GM12878 (cell line): ENCODE data around the gene ARHGAP45. TPM values are rescaled to one million over a fixed set of nuclear protein-coding genes. Genes with fewer than 3 reads are reported as not detected.

Experiments
- ATAC-seq: fragments of 200-7000 bp; cut with Tn5 transposase; 3 replicates; pipeline ENCODE4 v1.9.1; 2020; ENCODE audit warnings: mild to moderate bottlenecking, moderate library complexity
- BruUV-seq: library from RNA; stranded (reverse); fragments of 400-500 nt; replicated peaks from 2 replicates; lab custom pipeline; 2021; lab: Mats Ljungman, UMichigan
- CTCF ChIA-PET: fragments of 300-600 bp; sonication (Branson Sonifier 250); formaldehyde crosslinking; extraction: SDS; loops from one replicate; lab custom pipeline; 2021; ENCODE audit warnings: inconsistent platforms; lab: Yijun Ruan, JAX
- POLR2A ChIA-PET: fragments of 350-600 bp; formaldehyde crosslinking; extraction: SDS; loops from one replicate; lab custom pipeline; 2021; ENCODE audit warnings: inconsistent platforms; lab: Charles Lee
- RAD21 ChIA-PET: fragments of 300-600 bp; sonication (Branson Sonifier 250); formaldehyde crosslinking; loops from one replicate; lab custom pipeline; 2023; ENCODE audit warnings: antibody characterized with exemption; ENCODE audit not compliant: unreplicated experiment; lab: Charles Lee
- SMC1A ChIA-PET: fragments of 300-600 bp; sonication (Branson Sonifier 250); formaldehyde crosslinking; loops from one replicate; lab custom pipeline; 2023; ENCODE audit not compliant: unreplicated experiment, uncharacterized antibody; lab: Charles Lee
- DNase-seq: peaks from one replicate; pipeline ENCODE4 v3.0.0-alpha.2; 2011; ENCODE audit warnings: low read depth, low spot score
- FAIRE-seq: peaks from 3 replicates; lab custom pipeline; 2011; peaks lifted over from hg19 to GRCh38; lab: Jason Lieb, UNC
- H2AFZ ChIP-seq: 2 replicates; pipeline ENCODE4 v1.6.0; 2011; ENCODE audit warnings: low read depth, low read length, control low read depth; ENCODE audit not compliant: control insufficient read depth
- H3K27ac ChIP-seq: 2 replicates; pipeline ENCODE4 v1.5.1; 2011; ENCODE audit warnings: control low read depth; ENCODE audit not compliant: control insufficient read depth, insufficient read depth
- H3K27me3 ChIP-seq, 2 experiments: replicated peaks in 1 of 2; 2 replicates each; pipeline versions ENCODE4 v1.6.0 to v1.6.1; 2011; ENCODE audit warnings: low read length in 1 of 2; ENCODE audit not compliant: control insufficient read depth in 2 of 2, insufficient read depth in 2 of 2
- H3K36me3 ChIP-seq, 2 experiments: 2 replicates each; pipeline ENCODE4 v1.5.1; 2011; ENCODE audit warnings: low read length in 1 of 2; ENCODE audit not compliant: control insufficient read depth in 2 of 2, insufficient read depth in 2 of 2
- H3K4me1 ChIP-seq: 2 replicates; pipeline ENCODE4 v1.6.1; 2011; ENCODE audit warnings: mild to moderate bottlenecking, low read length, moderate library complexity, mixed read lengths; ENCODE audit not compliant: control insufficient read depth, insufficient read depth
- H3K4me2 ChIP-seq: 2 replicates; pipeline ENCODE4 v1.6.0; 2011; ENCODE audit warnings: control low read depth; ENCODE audit not compliant: control insufficient read depth, insufficient read depth
- H3K4me3 ChIP-seq: fragments of 200-600 bp; sonication (generic); 2 replicates; pipeline ENCODE4 v1.5.1; 2016
- H3K79me2 ChIP-seq: 2 replicates; pipeline ENCODE4 v1.6.0; 2011; ENCODE audit warnings: low read length; ENCODE audit not compliant: control insufficient read depth, insufficient read depth
- H3K9ac ChIP-seq: 2 replicates; pipeline ENCODE4 v1.8.0; 2011; ENCODE audit warnings: low read length, control low read depth, mixed read lengths; ENCODE audit not compliant: control insufficient read depth, insufficient read depth
- H3K9me3 ChIP-seq: replicated peaks from 3 replicates; pipeline ENCODE4 v1.5.1; 2011; ENCODE audit warnings: mild to moderate bottlenecking, low read length; ENCODE audit not compliant: control insufficient read depth, insufficient read depth
- H4K20me1 ChIP-seq: 2 replicates; pipeline ENCODE4 v1.6.0; 2011; ENCODE audit not compliant: control insufficient read depth, insufficient read depth
- CHD4 ChIP-seq: fragments of 200-600 bp; sonication (generic); IDR thresholded peaks from 2 replicates; pipeline ENCODE4 v1.6.1; 2016; ENCODE audit warnings: mild to moderate bottlenecking
- CREM ChIP-seq: IDR thresholded peaks from 2 replicates; pipeline ENCODE4 v1.6.1; 2014; ENCODE audit warnings: antibody characterized with exemption, low read depth
- DPF2 ChIP-seq: fragments of 450-650 bp; IDR thresholded peaks from 2 replicates; pipeline ENCODE4 v1.6.1; 2017; ENCODE audit warnings: mild to moderate bottlenecking
- EED ChIP-seq: sonication (generic); IDR thresholded peaks from 2 replicates; pipeline ENCODE4 v1.6.1; 2016; ENCODE audit warnings: antibody characterized with exemption, low read depth
- EGR1 ChIP-seq, 2 experiments: IDR thresholded peaks; 1 replicate in 1 of 2; 2 replicates in 1 of 2; pipeline ENCODE4 v1.6.1; 2011 to 2012; ENCODE audit warnings: low read depth in 2 of 2, low read length in 2 of 2, borderline replicate concordance in 1 of 2, mild to moderate bottlenecking in 1 of 2, moderate library complexity in 1 of 2
- FOXK2 ChIP-seq: fragments of 450-650 bp; IDR thresholded peaks from 2 replicates; pipeline ENCODE4 v1.6.1; 2017; ENCODE audit warnings: mild to moderate bottlenecking, moderate library complexity
- NR2C1 ChIP-seq: fragments of 450-650 bp; IDR thresholded peaks from 2 replicates; pipeline ENCODE4 v1.6.1; 2017; ENCODE audit warnings: antibody characterized with exemption, mild to moderate bottlenecking, moderate library complexity
- NR2F1 ChIP-seq: fragments of 450-650 bp; conservative IDR thresholded peaks from 2 replicates; pipeline ENCODE4 v1.6.1; 2017; ENCODE audit warnings: mild to moderate bottlenecking
- NRF1 ChIP-seq: conservative IDR thresholded peaks from 2 replicates; pipeline ENCODE4 v1.6.1; 2011; ENCODE audit warnings: mild to moderate bottlenecking, low read depth, low read length, improper control_type of control experiment
- POU2F2 ChIP-seq: IDR thresholded peaks from 3 replicates; pipeline ENCODE4 v1.6.1; 2011; ENCODE audit warnings: low read depth, mild to moderate bottlenecking, low read length, borderline replicate concordance
- RELA ChIP-seq: fragments of 450-650 bp; IDR thresholded peaks from 2 replicates; pipeline ENCODE4 v1.8.0; 2014; ENCODE audit warnings: borderline replicate concordance; ENCODE audit not compliant: partially characterized antibody
- YY1 ChIP-seq: IDR thresholded peaks from 2 replicates; pipeline ENCODE4 v1.6.1; 2011; ENCODE audit warnings: low read depth, mild to moderate bottlenecking, low read length
- ZZZ3 ChIP-seq: IDR thresholded peaks from 2 replicates; pipeline ENCODE4 v1.6.1; 2011; ENCODE audit warnings: low read depth; ENCODE audit not compliant: control insufficient read depth, insufficient read length
- WGBS: methylation state at CpG from one replicate; pipeline ENCODE4 v1.1.6; 2016; ENCODE audit warnings: low lambda C conversion rate; ENCODE audit not compliant: insufficient replicate concordance, insufficient coverage; ENCODE audit errors: missing lambda C conversion rate; 5-methylcytosine and 5-hydroxymethylcytosine counted together
- in situ Hi-C: fragments of 300-500 bp; cut with MboI; formaldehyde crosslinking; loops from 9 replicates; pipeline ENCODE4 v1.14.3; 2018; ENCODE audit warnings: mixed read lengths
- intact Hi-C: fragments of 100-400 bp; cut with micrococcal nuclease; formaldehyde crosslinking; loops from one replicate; pipeline ENCODE4 v1.14.2; 2022; ENCODE audit not compliant: unreplicated experiment
- polyA plus RNA-seq, 11 experiments: library from polyadenylated mRNA; depleted of rRNA in 4 of 11; unstranded in 6 of 11; stranded (reverse) in 5 of 11; fragments of >200 nt; fragmentation: Nextera tagmentation in 4 of 11; fragmentation: Illumina TruSeq in 1 of 11; extraction: Ambion mirVana in 4 of 11; extraction: Trizol in 1 of 11; gene quantifications; 1 replicate in 1 of 11; 2 replicates in 10 of 11; pipeline versions ENCODE4 v1.2.1 to v1.2.3, GENCODE V29; 2011 to 2016; ENCODE audit warnings: inconsistent platforms in 2 of 11, missing spikeins in 2 of 11, low read depth in 1 of 11
- total RNA-seq, 4 experiments: library from RNA; depleted of rRNA in 3 of 4; stranded (reverse); fragments of >200 nt in 3 of 4; fragmentation: Illumina TruSeq in 1 of 4; extraction: Trizol in 1 of 4; gene quantifications; 2 replicates each; pipeline versions ENCODE4 v1.2.1 to v1.2.3, GENCODE V29; 2013 to 2021
- TF ChIP-seq, protein P1 (sequence below): IDR thresholded peaks from 2 replicates; pipeline ENCODE4 v1.6.1; 2012; ENCODE audit warnings: mild to moderate bottlenecking, low read depth, low read length
- TF ChIP-seq, protein P2 (sequence below): fragments of 450-650 bp; IDR thresholded peaks from 2 replicates; pipeline ENCODE4 v1.6.1; 2017; ENCODE audit warnings: low read depth, mild to moderate bottlenecking, moderate library complexity
- TF ChIP-seq, protein P3 (sequence below): fragments of 150-350 bp; IDR thresholded peaks from 2 replicates; pipeline ENCODE4 v1.6.1; 2014; ENCODE audit warnings: mild to moderate bottlenecking, low read depth, low read length

The ARHGAP45 gene
- total and polyA plus RNA-seq, 10 of the 15 experiments (the other 5 are each of a cell fraction or from before 2014, with no cell fraction given), result 1.4 to 151 (median 59.9) TPM

DNA sequence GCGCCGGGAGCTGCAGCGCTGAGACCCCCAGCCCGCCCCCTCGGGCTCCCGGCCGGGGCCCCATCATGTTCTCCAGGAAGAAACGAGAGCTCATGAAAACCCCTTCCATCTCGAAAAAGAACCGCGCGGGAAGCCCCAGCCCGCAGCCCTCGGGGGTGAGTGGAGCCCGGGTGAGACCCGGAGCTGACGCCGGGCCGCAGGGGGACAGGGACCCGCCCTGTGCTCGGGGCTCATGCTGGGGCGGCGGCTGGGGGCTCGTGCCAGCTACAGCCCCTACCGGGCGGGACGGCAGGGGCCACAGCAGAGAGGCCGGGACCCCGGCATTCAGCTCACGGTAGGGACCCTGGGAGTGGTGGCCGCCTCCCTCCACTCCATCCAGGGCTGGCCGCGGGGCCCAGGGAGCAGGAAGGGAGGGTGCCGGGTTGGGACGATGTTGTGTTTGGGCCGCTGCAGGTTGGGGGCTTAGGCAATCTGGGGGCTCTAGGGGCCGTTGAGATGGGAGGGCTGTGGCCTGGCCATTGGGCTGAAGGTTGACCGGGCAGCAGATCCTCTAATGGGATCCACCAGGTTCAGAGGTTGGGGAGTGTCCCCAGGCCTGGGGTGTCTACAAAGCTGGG is 482 bp downstream of the ARHGAP45 start:
- no peak for FAIRE-seq
- ChIA-PET RAD21 (interaction anchor here (1.0 to 2.4 kb wide), 20 partner anchors 9 to 199 kb away, joined by 3 to 19 read pairs (median 5); partner anchors contain the start of genes ABCA7, ATP5F1D, CNN2 and RNU6-2), SMC1A (interaction anchor here (0.9 to 2.1 kb wide), 10 partner anchors 9 to 108 kb away, joined by 3 to 12 read pairs (median 4); partner anchors contain the start of gene GPX4), CTCF (interaction anchor here (0.8 to 2.2 kb wide), 7 partner anchors 10 to 204 kb away, joined by 3 to 14 read pairs (median 5); no protein-coding TSS in a partner anchor), POLR2A (interaction anchor here (0.7 to 3.0 kb wide), 22 partner anchors 9 to 274 kb away, joined by 3 to 45 read pairs (median 4); partner anchors contain the start of genes ABCA7, CIRBP, CNN2 and GPX4)
- peak overlapping the region; percentile 85 for H3K4me2 ChIP-seq
- no TSS peak for BruUV-seq
- peak overlapping the region; percentile 95 for H3K27ac ChIP-seq
- H3K27me3 ChIP-seq, result no peaks in the 10 kb centered on the region
- no peak for DNase-seq
- H4K20me1 ChIP-seq, result no peaks in the 10 kb centered on the region
- peaks cover 0 to 7% of the 10 kb centered on the region in 2 experiments; a peak in 2 of 4 replicates for H3K36me3 ChIP-seq
- peak overlapping the region; percentile 13; the same call in 1 of the 2 replicates for H2AFZ ChIP-seq
- ATAC-seq, result peak; percentile 53
- intact Hi-C loops (no loop called here), in situ Hi-C loops (no loop called here)
- peaks cover 36% of the 10 kb centered on the region for H3K79me2 ChIP-seq
- no peaks in the 10 kb centered on the region for H3K9me3 ChIP-seq
- H3K4me1 ChIP-seq, result peaks cover 17% of the 10 kb centered on the region
- H3K4me3 ChIP-seq, result peak overlapping the region; percentile 98
- peak overlapping the region; percentile 90 for H3K9ac ChIP-seq
- under 1% methylated on average over 34 of the region's 38 CpGs for WGBS
- TF ChIP-seq, protein P1, sequence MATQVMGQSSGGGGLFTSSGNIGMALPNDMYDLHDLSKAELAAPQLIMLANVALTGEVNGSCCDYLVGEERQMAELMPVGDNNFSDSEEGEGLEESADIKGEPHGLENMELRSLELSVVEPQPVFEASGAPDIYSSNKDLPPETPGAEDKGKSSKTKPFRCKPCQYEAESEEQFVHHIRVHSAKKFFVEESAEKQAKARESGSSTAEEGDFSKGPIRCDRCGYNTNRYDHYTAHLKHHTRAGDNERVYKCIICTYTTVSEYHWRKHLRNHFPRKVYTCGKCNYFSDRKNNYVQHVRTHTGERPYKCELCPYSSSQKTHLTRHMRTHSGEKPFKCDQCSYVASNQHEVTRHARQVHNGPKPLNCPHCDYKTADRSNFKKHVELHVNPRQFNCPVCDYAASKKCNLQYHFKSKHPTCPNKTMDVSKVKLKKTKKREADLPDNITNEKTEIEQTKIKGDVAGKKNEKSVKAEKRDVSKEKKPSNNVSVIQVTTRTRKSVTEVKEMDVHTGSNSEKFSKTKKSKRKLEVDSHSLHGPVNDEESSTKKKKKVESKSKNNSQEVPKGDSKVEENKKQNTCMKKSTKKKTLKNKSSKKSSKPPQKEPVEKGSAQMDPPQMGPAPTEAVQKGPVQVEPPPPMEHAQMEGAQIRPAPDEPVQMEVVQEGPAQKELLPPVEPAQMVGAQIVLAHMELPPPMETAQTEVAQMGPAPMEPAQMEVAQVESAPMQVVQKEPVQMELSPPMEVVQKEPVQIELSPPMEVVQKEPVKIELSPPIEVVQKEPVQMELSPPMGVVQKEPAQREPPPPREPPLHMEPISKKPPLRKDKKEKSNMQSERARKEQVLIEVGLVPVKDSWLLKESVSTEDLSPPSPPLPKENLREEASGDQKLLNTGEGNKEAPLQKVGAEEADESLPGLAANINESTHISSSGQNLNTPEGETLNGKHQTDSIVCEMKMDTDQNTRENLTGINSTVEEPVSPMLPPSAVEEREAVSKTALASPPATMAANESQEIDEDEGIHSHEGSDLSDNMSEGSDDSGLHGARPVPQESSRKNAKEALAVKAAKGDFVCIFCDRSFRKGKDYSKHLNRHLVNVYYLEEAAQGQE, result no peak
- TF ChIP-seq POU2F2, result 0 out of 3 replicates have a peak, but pooled peaks have one; percentile 11
- TF ChIP-seq NR2C1, result no peak
- TF ChIP-seq EGR1 (IDR thresholded peaks at IDR 0.05; ENCODE audit: borderline replicate concordance in 1 of 2, low read depth in 2 of 2, low read length in 2 of 2), result no peak
- TF ChIP-seq RELA, result peak; percentile 36
- TF ChIP-seq, protein P2, sequence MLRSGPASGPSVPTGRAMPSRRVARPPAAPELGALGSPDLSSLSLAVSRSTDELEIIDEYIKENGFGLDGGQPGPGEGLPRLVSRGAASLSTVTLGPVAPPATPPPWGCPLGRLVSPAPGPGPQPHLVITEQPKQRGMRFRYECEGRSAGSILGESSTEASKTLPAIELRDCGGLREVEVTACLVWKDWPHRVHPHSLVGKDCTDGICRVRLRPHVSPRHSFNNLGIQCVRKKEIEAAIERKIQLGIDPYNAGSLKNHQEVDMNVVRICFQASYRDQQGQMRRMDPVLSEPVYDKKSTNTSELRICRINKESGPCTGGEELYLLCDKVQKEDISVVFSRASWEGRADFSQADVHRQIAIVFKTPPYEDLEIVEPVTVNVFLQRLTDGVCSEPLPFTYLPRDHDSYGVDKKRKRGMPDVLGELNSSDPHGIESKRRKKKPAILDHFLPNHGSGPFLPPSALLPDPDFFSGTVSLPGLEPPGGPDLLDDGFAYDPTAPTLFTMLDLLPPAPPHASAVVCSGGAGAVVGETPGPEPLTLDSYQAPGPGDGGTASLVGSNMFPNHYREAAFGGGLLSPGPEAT, result peak; percentile 42; the same call in 1 of the 2 replicates
- no peak for TF ChIP-seq EED
- TF ChIP-seq CHD4, result no peak
- 0 out of 2 replicates have a peak, but pooled peaks have one; percentile 15 for TF ChIP-seq NR2F1
- TF ChIP-seq, protein P3, sequence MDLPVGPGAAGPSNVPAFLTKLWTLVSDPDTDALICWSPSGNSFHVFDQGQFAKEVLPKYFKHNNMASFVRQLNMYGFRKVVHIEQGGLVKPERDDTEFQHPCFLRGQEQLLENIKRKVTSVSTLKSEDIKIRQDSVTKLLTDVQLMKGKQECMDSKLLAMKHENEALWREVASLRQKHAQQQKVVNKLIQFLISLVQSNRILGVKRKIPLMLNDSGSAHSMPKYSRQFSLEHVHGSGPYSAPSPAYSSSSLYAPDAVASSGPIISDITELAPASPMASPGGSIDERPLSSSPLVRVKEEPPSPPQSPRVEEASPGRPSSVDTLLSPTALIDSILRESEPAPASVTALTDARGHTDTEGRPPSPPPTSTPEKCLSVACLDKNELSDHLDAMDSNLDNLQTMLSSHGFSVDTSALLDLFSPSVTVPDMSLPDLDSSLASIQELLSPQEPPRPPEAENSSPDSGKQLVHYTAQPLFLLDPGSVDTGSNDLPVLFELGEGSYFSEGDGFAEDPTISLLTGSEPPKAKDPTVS, result no peak
- no peak for TF ChIP-seq NRF1
- 0 out of 2 replicates have a peak, but pooled peaks have one; percentile 4 for TF ChIP-seq CREM
- no peak for TF ChIP-seq ZZZ3
- TF ChIP-seq YY1, result 0 out of 2 replicates have a peak, but pooled peaks have one; percentile 33
- TF ChIP-seq DPF2, result peak; percentile 25; the same call in 1 of the 2 replicates
- TF ChIP-seq FOXK2, result no peak
